DOHH2 (cell line): ENCODE measurements around the gene CFAP210.

Experiments used
- EZH2phosphoT487 ChIP-seq: fragments of 200-600 bp; sonication (generic); IDR thresholded peaks from 2 replicates; pipeline ENCODE4 v1.6.1; 2017; ENCODE audit warnings: borderline replicate concordance, mild to moderate bottlenecking, antibody characterized with exemption, low read length, moderate library complexity, mixed read lengths
- TF ChIP-seq, protein P1 (sequence below): fragments of 200-600 bp; sonication (generic); IDR thresholded peaks from one replicate; pipeline ENCODE4 v1.5.1; 2014; ENCODE audit warnings: antibody characterized with exemption, mild to moderate bottlenecking, low read depth, low read length; ENCODE audit not compliant: poor library complexity, severe bottlenecking

DNA sequence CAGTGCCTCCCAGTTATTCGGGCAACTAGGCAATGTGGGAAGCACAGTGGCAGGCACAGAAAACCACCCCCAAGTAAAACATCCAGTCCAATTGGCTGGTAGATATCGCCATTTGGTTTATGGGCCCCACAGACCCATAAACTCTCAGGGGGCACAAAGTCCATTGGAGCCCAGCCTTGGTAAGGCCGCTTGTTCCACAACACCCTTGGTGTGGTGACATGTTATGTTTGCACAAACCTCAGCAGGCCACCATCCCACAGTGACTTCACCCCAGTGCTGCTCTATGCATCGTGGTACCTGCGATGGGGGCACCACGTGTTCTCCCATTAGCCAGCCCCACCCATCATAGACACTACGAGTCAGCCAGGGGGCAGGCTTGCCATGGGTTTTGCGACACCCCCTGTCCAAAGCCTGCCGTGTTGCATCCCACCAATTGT, 18.6 kb upstream of the CFAP210 start:
- TF ChIP-seq, protein P1, sequence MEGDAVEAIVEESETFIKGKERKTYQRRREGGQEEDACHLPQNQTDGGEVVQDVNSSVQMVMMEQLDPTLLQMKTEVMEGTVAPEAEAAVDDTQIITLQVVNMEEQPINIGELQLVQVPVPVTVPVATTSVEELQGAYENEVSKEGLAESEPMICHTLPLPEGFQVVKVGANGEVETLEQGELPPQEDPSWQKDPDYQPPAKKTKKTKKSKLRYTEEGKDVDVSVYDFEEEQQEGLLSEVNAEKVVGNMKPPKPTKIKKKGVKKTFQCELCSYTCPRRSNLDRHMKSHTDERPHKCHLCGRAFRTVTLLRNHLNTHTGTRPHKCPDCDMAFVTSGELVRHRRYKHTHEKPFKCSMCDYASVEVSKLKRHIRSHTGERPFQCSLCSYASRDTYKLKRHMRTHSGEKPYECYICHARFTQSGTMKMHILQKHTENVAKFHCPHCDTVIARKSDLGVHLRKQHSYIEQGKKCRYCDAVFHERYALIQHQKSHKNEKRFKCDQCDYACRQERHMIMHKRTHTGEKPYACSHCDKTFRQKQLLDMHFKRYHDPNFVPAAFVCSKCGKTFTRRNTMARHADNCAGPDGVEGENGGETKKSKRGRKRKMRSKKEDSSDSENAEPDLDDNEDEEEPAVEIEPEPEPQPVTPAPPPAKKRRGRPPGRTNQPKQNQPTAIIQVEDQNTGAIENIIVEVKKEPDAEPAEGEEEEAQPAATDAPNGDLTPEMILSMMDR = no peak
- no peak for TF ChIP-seq EZH2phosphoT487
